Measurements from ENCODE around the gene OR2W3.

DNA sequence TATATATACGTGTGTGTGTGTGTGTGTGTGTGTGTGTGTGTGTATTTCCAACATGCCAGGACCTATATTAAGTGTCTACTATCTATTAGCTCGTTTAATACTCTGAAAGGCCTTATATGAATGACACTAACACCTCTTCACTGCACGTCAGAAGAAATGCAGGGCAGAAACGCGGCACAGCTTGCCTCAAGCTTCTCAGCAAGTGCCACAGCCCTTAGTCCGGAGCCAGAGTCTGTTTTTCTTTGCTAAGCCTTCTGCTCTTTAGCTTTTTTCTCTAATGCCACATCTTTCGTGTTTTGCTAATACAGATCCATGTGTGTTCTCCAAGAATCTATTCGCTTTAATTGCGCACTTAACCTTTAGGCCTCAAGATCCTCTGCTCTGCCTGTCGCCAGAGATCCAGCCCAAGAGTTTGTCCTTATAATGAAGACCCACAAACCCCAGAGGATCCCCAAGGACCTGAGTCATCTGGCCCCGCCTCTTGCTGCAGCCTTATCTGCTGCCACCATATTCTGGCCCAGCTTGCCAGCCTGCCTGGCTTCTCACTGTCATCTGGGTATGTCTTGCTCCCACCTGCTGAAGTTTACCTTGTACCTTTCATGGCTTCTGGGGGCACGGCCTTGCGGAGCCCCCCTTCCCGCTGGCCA is 40.4 kb upstream of the OR2W3 start:
- TF ChIP-seq, protein P1, sequence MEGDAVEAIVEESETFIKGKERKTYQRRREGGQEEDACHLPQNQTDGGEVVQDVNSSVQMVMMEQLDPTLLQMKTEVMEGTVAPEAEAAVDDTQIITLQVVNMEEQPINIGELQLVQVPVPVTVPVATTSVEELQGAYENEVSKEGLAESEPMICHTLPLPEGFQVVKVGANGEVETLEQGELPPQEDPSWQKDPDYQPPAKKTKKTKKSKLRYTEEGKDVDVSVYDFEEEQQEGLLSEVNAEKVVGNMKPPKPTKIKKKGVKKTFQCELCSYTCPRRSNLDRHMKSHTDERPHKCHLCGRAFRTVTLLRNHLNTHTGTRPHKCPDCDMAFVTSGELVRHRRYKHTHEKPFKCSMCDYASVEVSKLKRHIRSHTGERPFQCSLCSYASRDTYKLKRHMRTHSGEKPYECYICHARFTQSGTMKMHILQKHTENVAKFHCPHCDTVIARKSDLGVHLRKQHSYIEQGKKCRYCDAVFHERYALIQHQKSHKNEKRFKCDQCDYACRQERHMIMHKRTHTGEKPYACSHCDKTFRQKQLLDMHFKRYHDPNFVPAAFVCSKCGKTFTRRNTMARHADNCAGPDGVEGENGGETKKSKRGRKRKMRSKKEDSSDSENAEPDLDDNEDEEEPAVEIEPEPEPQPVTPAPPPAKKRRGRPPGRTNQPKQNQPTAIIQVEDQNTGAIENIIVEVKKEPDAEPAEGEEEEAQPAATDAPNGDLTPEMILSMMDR (IDR thresholded peaks at IDR 0.05; ENCODE audit: low read depth, low read length), result no peak
- no peak for TF ChIP-seq POLR2A (IDR thresholded peaks at IDR 0.05; ENCODE audit: extremely low read depth, insufficient read length)
- TF ChIP-seq, protein P2, sequence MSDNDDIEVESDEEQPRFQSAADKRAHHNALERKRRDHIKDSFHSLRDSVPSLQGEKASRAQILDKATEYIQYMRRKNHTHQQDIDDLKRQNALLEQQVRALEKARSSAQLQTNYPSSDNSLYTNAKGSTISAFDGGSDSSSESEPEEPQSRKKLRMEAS (IDR thresholded peaks at IDR 0.05; ENCODE audit: low read depth, low read length), result no peak
